Skeletal muscle tissue (tissue), 4 donors: ENCODE measurements around the gene PSTPIP1. TPM values are rescaled to one million over a fixed set of nuclear protein-coding genes. Genes with fewer than 3 reads are reported as not detected.

Source experiments
- H3K27ac ChIP-seq: one replicate; pipeline ENCODE4 v1.7.0; 2013; ENCODE audit warnings: mild to moderate bottlenecking, low read depth, low read length, inconsistent platforms
- H3K27me3 ChIP-seq, 3 donors: one replicate each; pipeline ENCODE4 v1.7.0; 2013; ENCODE audit warnings: low read length in 3 of 3; ENCODE audit not compliant: control insufficient read depth in 3 of 3, insufficient read depth in 3 of 3
- H3K36me3 ChIP-seq, 3 donors: one replicate each; pipeline ENCODE4 v1.7.0; 2013; ENCODE audit warnings: low read length in 3 of 3; ENCODE audit not compliant: control insufficient read depth in 3 of 3, insufficient read depth in 3 of 3
- H3K4me1 ChIP-seq, 3 donors: one replicate each; pipeline ENCODE4 v1.7.0; 2013; ENCODE audit warnings: low read length in 3 of 3, mild to moderate bottlenecking in 3 of 3; ENCODE audit not compliant: control insufficient read depth in 3 of 3, insufficient read depth in 3 of 3
- H3K4me3 ChIP-seq, 3 donors: one replicate each; pipeline ENCODE4 v1.7.0; 2013; ENCODE audit warnings: low read length in 3 of 3
- H3K9ac ChIP-seq, 3 donors: one replicate each; pipeline ENCODE4 v1.7.0; 2013; ENCODE audit warnings: low read length in 3 of 3, mild to moderate bottlenecking in 3 of 3, moderate library complexity in 2 of 3, low read depth in 1 of 3
- H3K9me3 ChIP-seq, 3 donors: one replicate each; pipeline ENCODE4 v1.7.0; 2013; ENCODE audit warnings: low read length in 3 of 3; ENCODE audit not compliant: control insufficient read depth in 3 of 3
- total RNA-seq: library from RNA; depleted of rRNA; stranded (reverse); fragments of >200 nt; gene quantifications from one replicate; pipeline ENCODE4 v1.2.3, GENCODE V29; 2014
- donor health status: Osteomylitis.

The PSTPIP1 gene
- total RNA-seq, 1 donor from 2014 or later: 2.1 TPM

DNA sequence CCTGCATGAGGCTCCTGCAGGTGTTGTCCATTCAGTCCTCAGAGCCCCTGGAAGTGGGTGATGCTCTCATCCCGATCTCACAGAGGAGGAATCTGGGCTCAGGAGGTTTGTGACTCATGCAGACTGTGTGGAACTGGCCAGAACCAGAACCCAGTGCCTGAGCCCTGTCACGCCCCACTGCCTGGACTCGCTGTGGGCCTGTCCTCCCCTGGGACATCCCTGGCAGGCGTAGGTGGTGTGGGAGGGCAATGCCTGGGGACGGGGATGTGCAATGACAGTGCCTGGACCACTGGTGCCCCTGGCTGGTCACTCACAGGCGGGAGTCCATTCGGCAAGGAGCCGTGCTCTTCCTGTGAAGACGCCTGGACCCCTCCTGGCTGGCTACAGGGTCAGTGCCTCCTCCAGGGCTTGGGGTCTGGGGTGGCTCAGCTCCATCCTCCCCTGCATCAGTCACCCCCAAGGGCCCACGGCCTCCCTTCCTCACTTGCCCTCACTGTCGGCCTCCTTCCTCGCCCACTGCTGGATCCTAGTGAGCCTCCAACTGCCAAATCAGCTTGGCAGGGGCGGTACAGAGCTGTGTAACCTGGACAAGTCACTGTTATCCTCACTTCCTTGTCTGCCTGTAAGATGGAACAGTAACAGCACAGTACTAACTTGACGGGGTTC, 14.9 kb downstream of the PSTPIP1 start:
- Histone ChIP-seq H3K4me3 (no peak overlapping the region), H3K9ac (no peak overlapping the region), H3K36me3 (no peaks in the 10 kb centered on the region), H3K9me3 (no peaks in the 10 kb centered on the region), H3K4me1 (peaks cover 0 to 3% (median 2%) of the 10 kb centered on the region in 3 donors), H3K27ac (no peak overlapping the region), H3K27me3 (no peaks in the 10 kb centered on the region)

DNA sequence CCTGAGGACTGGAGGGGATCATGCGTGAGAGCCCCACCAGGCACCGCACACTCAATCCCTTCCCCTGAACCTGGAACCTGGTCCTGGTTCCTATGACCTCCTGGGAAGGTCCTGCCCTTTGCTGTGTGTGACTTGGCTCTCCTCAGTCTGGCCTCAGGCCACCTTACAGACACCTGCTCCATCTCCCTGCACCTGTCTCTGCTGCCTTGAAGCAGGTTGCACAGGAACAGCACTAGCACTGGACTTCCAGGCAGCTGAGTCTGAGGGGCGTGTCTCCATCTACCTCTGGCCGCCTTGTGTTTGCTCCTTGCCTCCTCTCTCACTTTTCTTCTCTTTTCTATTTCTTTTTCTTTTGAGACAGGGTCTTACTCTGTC, 15.4 kb downstream of the PSTPIP1 start:
- peaks cover 0 to 5% (median 3%) of the 10 kb centered on the region in 3 donors for H3K4me1 ChIP-seq
- no peak overlapping the region for H3K4me3 ChIP-seq
- H3K9ac ChIP-seq: no peak overlapping the region
- no peaks in the 10 kb centered on the region for H3K36me3 ChIP-seq
- no peak overlapping the region for H3K27ac ChIP-seq
- H3K9me3 ChIP-seq: no peaks in the 10 kb centered on the region
- no peaks in the 10 kb centered on the region for H3K27me3 ChIP-seq

DNA sequence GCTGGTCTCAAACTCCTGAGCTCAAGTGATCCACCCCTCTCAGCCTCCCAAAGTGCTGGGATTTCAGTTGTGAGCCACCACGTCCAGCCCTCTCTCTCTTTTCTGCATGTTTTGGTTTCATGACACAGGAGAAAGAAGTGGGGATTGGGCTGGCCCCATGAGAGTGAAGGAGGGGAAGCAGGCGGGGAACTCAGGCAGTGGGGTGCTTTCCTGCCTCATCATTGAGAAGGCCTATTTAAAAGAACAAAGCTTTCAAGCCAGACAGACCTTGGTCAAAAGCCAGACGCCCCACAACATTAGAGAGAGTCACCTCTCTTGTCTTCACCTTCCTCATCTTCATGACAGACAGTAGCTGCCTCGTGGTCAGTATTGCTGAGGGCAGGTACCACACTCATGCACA, 15.9 kb downstream of the PSTPIP1 start:
- Histone ChIP-seq H3K27ac (no peak overlapping the region), H3K36me3 (no peaks in the 10 kb centered on the region), H3K4me1 (peaks cover 0 to 5% (median 4%) of the 10 kb centered on the region in 3 donors), H3K4me3 (no peak overlapping the region), H3K9me3 (no peaks in the 10 kb centered on the region), H3K9ac (no peak overlapping the region), H3K27me3 (no peaks in the 10 kb centered on the region)

DNA sequence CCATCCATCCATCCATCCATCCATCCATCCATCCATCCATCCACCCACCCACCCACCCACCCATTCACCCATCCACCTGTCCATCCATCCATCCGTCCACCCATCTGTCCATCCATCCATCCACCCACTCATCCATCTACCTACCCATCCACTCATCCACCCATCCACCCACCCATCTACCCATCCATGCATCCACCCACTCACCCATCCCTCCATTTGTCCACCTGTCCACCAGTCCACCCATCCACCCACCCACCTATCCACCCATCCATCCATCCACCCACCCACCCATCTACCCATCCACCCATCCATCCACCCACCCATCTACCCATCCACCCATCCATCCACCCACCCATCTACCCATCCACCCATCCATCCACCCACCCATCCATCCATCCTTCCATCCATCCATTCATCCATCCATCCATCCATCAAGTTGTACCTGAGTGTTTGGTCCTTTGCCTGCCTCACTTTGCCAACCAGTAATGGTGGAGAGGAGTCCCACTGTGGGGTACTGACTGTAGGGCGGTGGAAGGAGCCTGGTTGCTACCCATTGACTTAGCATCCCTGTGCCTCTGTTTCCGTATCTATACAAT, 17.3 kb downstream of the PSTPIP1 start:
- H3K27ac ChIP-seq: no peak overlapping the region
- no peaks in the 10 kb centered on the region for H3K9me3 ChIP-seq
- H3K9ac ChIP-seq: no peak overlapping the region
- no peak overlapping the region for H3K4me3 ChIP-seq
- H3K36me3 ChIP-seq: no peaks in the 10 kb centered on the region
- H3K4me1 ChIP-seq: peaks cover 0 to 5% (median 4%) of the 10 kb centered on the region in 3 donors
- H3K27me3 ChIP-seq: peaks cover 0 to 3% (median 0%) of the 10 kb centered on the region in 3 donors

- Histone ChIP-seq H3K27me3 (peaks cover 0 to 4% (median 0%) of the 10 kb centered on the region in 3 donors), H3K9me3 (no peaks in the 10 kb centered on the region), H3K4me1 (peaks cover 0 to 5% (median 4%) of the 10 kb centered on the region in 3 donors), H3K9ac (no peak overlapping the region), H3K36me3 (no peaks in the 10 kb centered on the region), H3K4me3 (no peak overlapping the region), H3K27ac (no peak overlapping the region)
These were observed 17.9 kb downstream of the PSTPIP1 start for GRCh38 chr15:77012868-77013267.

GRCh38 chr15:77013776-77014131, 18.8 kb downstream of the PSTPIP1 start:
- Histone ChIP-seq H3K4me3 (no peak overlapping the region), H3K36me3 (no peaks in the 10 kb centered on the region), H3K4me1 (peaks cover 0 to 5% (median 4%) of the 10 kb centered on the region in 3 donors), H3K9ac (no peak overlapping the region), H3K9me3 (no peaks in the 10 kb centered on the region), H3K27me3 (peaks cover 0 to 4% (median 0%) of the 10 kb centered on the region in 3 donors), H3K27ac (no peak overlapping the region)

DNA sequence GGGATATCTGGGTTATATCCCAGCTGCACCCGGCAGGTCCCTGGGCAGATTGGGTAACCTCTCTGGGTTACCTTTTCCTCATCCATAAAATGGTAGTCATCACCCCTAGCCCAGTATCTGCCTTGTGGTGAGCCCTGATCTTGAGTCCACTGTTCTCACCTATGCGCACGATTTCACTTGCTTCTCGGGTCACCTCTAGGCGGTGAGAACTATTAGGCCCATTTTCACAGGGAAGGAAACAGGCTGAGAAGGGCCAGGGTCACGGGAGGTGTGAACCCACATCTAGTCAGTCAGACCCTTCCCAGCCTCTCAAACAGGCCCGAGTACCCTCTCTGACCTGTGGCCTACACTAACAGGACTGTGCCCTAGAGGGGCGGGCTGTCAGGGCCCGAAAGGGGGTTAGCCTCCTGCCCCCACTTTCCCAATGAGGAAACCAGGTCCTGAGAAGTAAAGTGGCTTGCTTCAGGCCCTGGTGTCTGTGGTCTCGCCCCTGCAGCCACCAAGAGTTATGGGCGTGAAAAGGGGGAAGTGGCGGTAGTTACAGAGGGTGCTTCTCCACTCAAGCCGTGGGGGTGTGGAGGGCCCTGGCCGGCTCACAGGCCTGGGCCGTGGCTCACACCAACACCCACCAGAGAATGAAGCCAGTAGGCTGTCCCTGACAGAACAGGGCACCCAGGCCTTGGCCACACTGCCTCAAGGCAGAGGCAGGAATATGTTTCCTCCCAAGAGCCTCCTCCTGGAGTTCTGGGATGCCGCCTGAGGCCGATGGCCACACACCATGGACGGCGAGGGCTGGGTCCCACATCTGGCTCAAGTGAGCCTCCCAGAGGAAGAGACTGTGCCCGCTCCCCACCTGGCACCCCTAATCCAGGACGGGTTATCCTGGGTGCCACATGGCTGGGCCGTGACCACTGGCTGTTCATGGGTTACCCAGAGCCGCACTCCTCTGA, 19.5 kb downstream of the PSTPIP1 start:
- Histone ChIP-seq H3K9me3 (no peaks in the 10 kb centered on the region), H3K4me1 (peaks cover 0 to 5% (median 4%) of the 10 kb centered on the region in 3 donors), H3K9ac (no peak overlapping the region), H3K27ac (no peak overlapping the region), H3K4me3 (no peak overlapping the region), H3K36me3 (no peaks in the 10 kb centered on the region), H3K27me3 (peaks cover 0 to 4% (median 0%) of the 10 kb centered on the region in 3 donors)

GRCh38 chr15:77015646-77016320, 20.9 kb downstream of the PSTPIP1 start:
- no peak overlapping the region for H3K4me3 ChIP-seq
- H3K9ac ChIP-seq: no peak overlapping the region
- peaks cover 0 to 4% (median 0%) of the 10 kb centered on the region in 3 donors for H3K27me3 ChIP-seq
- no peaks in the 10 kb centered on the region for H3K36me3 ChIP-seq
- H3K9me3 ChIP-seq: no peaks in the 10 kb centered on the region
- H3K27ac ChIP-seq: no peak overlapping the region
- peaks cover 0 to 9% (median 6%) of the 10 kb centered on the region in 3 donors for H3K4me1 ChIP-seq

DNA sequence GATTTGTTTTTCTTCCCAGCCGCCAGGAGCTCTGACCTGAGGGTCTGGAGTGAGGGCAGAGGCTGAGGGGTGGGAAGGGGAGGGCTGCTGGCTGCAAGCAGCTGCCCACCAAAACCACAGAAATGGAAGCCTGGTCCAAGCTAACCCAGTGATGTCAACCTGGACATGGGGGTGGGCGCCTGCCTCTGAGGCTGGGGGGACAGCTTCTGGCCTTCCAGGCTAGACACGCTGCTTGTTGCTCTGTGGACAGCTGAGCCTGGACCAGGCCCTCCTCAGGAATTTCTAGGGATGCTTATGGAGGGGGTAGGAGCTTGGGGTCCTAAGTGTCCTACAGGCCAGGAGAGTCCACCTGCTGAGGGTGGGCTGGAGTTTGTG, 21.4 kb downstream of the PSTPIP1 start:
- Histone ChIP-seq H3K36me3 (no peaks in the 10 kb centered on the region), H3K9me3 (no peaks in the 10 kb centered on the region), H3K27ac (no peak overlapping the region), H3K4me3 (no peak overlapping the region), H3K9ac (no peak overlapping the region), H3K27me3 (peaks cover 0 to 4% (median 0%) of the 10 kb centered on the region in 3 donors), H3K4me1 (peaks cover 0 to 14% (median 11%) of the 10 kb centered on the region in 3 donors)
